Measurements from ENCODE around the gene ZNF296. TPM values are rescaled to one million over a fixed set of nuclear protein-coding genes. Genes with fewer than 3 reads are reported as not detected.

ZNF296 gene
- total RNA-seq, 1 donor from 2014 or later: not detected

GRCh38 chr19:45097776-45098520, 21.7 kb upstream of the ZNF296 start:
- Histone ChIP-seq H3K9ac (ENCODE audit: low read depth in 1 of 3, low read length in 3 of 3) (peak overlapping the region; percentile 58 to 83 (median 60)), H3K27me3 (ENCODE audit: control insufficient read depth in 3 of 3, insufficient read depth in 3 of 3, low read length in 3 of 3) (no peaks in the 10 kb centered on the region), H3K36me3 (ENCODE audit: control insufficient read depth in 3 of 3, insufficient read depth in 3 of 3, low read length in 3 of 3) (no peaks in the 10 kb centered on the region), H3K4me3 (ENCODE audit: low read length in 3 of 3) (peak overlapping the region; percentile 38 to 65 (median 64)), H3K4me1 (ENCODE audit: control insufficient read depth in 3 of 3, insufficient read depth in 3 of 3, low read length in 3 of 3) (peaks cover 86 to 95% (median 91%) of the 10 kb centered on the region in 3 donors), H3K9me3 (ENCODE audit: control insufficient read depth in 3 of 3, low read length in 3 of 3) (no peaks in the 10 kb centered on the region), H3K27ac (ENCODE audit: low read depth, low read length) (peak overlapping the region; percentile 83)

- H3K4me3 ChIP-seq (ENCODE audit: low read length in 3 of 3): peak overlapping the region in 2 of 3 donors; percentile 13 to 64
- peak overlapping the region; percentile 83 for H3K27ac ChIP-seq (ENCODE audit: low read depth, low read length)
- H3K9me3 ChIP-seq (ENCODE audit: control insufficient read depth in 3 of 3, low read length in 3 of 3): no peaks in the 10 kb centered on the region
- H3K36me3 ChIP-seq (ENCODE audit: control insufficient read depth in 3 of 3, insufficient read depth in 3 of 3, low read length in 3 of 3): no peaks in the 10 kb centered on the region
- H3K27me3 ChIP-seq (ENCODE audit: control insufficient read depth in 3 of 3, insufficient read depth in 3 of 3, low read length in 3 of 3): no peaks in the 10 kb centered on the region
- H3K9ac ChIP-seq (ENCODE audit: low read depth in 1 of 3, low read length in 3 of 3): peak overlapping the region; percentile 58 to 83 (median 60)
- H3K4me1 ChIP-seq (ENCODE audit: control insufficient read depth in 3 of 3, insufficient read depth in 3 of 3, low read length in 3 of 3): peaks cover 81 to 90% (median 86%) of the 10 kb centered on the region in 3 donors
These were observed 21.1 kb upstream of the ZNF296 start for GRCh38 chr19:45097450-45097775.

GRCh38 chr19:45096700-45097099, 20.4 kb upstream of the ZNF296 start:
- Histone ChIP-seq H3K27ac (ENCODE audit: low read depth, low read length) (peak overlapping the region; percentile 83), H3K36me3 (ENCODE audit: control insufficient read depth in 3 of 3, insufficient read depth in 3 of 3, low read length in 3 of 3) (no peaks in the 10 kb centered on the region), H3K4me1 (ENCODE audit: control insufficient read depth in 3 of 3, insufficient read depth in 3 of 3, low read length in 3 of 3) (peaks cover 81 to 82% (median 82%) of the 10 kb centered on the region in 3 donors), H3K9ac (ENCODE audit: low read depth in 1 of 3, low read length in 3 of 3) (peak overlapping the region in 2 of 3 donors; percentile 30 to 83), H3K9me3 (ENCODE audit: control insufficient read depth in 3 of 3, low read length in 3 of 3) (no peaks in the 10 kb centered on the region), H3K4me3 (ENCODE audit: low read length in 3 of 3) (no peak overlapping the region), H3K27me3 (ENCODE audit: control insufficient read depth in 3 of 3, insufficient read depth in 3 of 3, low read length in 3 of 3) (no peaks in the 10 kb centered on the region)

- peaks cover 81% of the 10 kb centered on the region in 3 donors for H3K4me1 ChIP-seq (ENCODE audit: control insufficient read depth in 3 of 3, insufficient read depth in 3 of 3, low read length in 3 of 3)
- H3K27ac ChIP-seq (ENCODE audit: low read depth, low read length): peak overlapping the region; percentile 3
- H3K27me3 ChIP-seq (ENCODE audit: control insufficient read depth in 3 of 3, insufficient read depth in 3 of 3, low read length in 3 of 3): no peaks in the 10 kb centered on the region
- peak overlapping the region in 1 of 3 donors; percentile 13 for H3K4me3 ChIP-seq (ENCODE audit: low read length in 3 of 3)
- peak overlapping the region in 2 of 3 donors; percentile 39 to 83 for H3K9ac ChIP-seq (ENCODE audit: low read depth in 1 of 3, low read length in 3 of 3)
- peaks cover 0 to 1% (median 0%) of the 10 kb centered on the region in 3 donors for H3K36me3 ChIP-seq (ENCODE audit: control insufficient read depth in 3 of 3, insufficient read depth in 3 of 3, low read length in 3 of 3)
- H3K9me3 ChIP-seq (ENCODE audit: control insufficient read depth in 3 of 3, low read length in 3 of 3): no peaks in the 10 kb centered on the region
These were observed 19.5 kb upstream of the ZNF296 start for GRCh38 chr19:45095496-45096413.

GRCh38 chr19:45094707-45095106, 18.4 kb upstream of the ZNF296 start:
- peak overlapping the region; percentile 27 to 90 (median 35) for H3K4me3 ChIP-seq (ENCODE audit: low read length in 3 of 3)
- peaks cover 2 to 11% (median 6%) of the 10 kb centered on the region in 3 donors for H3K36me3 ChIP-seq (ENCODE audit: control insufficient read depth in 3 of 3, insufficient read depth in 3 of 3, low read length in 3 of 3)
- H3K9me3 ChIP-seq (ENCODE audit: control insufficient read depth in 3 of 3, low read length in 3 of 3): no peaks in the 10 kb centered on the region
- H3K4me1 ChIP-seq (ENCODE audit: control insufficient read depth in 3 of 3, insufficient read depth in 3 of 3, low read length in 3 of 3): peaks cover 72 to 79% (median 72%) of the 10 kb centered on the region in 3 donors
- H3K9ac ChIP-seq (ENCODE audit: low read depth in 1 of 3, low read length in 3 of 3): peak overlapping the region; percentile 47 to 96 (median 91)
- no peaks in the 10 kb centered on the region for H3K27me3 ChIP-seq (ENCODE audit: control insufficient read depth in 3 of 3, insufficient read depth in 3 of 3, low read length in 3 of 3)
- H3K27ac ChIP-seq (ENCODE audit: low read depth, low read length): no peak overlapping the region

GRCh38 chr19:45094137-45094536, 17.9 kb upstream of the ZNF296 start:
- Histone ChIP-seq H3K4me3 (ENCODE audit: low read length in 3 of 3) (peak overlapping the region; percentile 78 to 91 (median 90)), H3K9me3 (ENCODE audit: control insufficient read depth in 3 of 3, low read length in 3 of 3) (no peaks in the 10 kb centered on the region), H3K27ac (ENCODE audit: low read depth, low read length) (no peak overlapping the region), H3K27me3 (ENCODE audit: control insufficient read depth in 3 of 3, insufficient read depth in 3 of 3, low read length in 3 of 3) (no peaks in the 10 kb centered on the region), H3K4me1 (ENCODE audit: control insufficient read depth in 3 of 3, insufficient read depth in 3 of 3, low read length in 3 of 3) (peaks cover 66 to 74% (median 66%) of the 10 kb centered on the region in 3 donors), H3K36me3 (ENCODE audit: control insufficient read depth in 3 of 3, insufficient read depth in 3 of 3, low read length in 3 of 3) (peaks cover 2 to 11% (median 6%) of the 10 kb centered on the region in 3 donors), H3K9ac (ENCODE audit: low read depth in 1 of 3, low read length in 3 of 3) (peak overlapping the region; percentile 91 to 96 (median 94))

GRCh38 chr19:45092747-45093678, 16.7 kb upstream of the ZNF296 start, which contains the start of gene PPP1R37:
Gene PPP1R37 (plus strand): TSS chr19:45093179. CDS start chr19:45093326, 147 bp downstream.
- H3K27me3 ChIP-seq (ENCODE audit: control insufficient read depth in 3 of 3, insufficient read depth in 3 of 3, low read length in 3 of 3): no peaks in the 10 kb centered on the region
- H3K9me3 ChIP-seq (ENCODE audit: control insufficient read depth in 3 of 3, low read length in 3 of 3): no peaks in the 10 kb centered on the region
- H3K27ac ChIP-seq (ENCODE audit: low read depth, low read length): peak within 1 kb of the TSS; percentile 95
- H3K36me3 ChIP-seq (ENCODE audit: control insufficient read depth in 3 of 3, insufficient read depth in 3 of 3, low read length in 3 of 3): peaks cover 4 to 11% (median 8%) of the 10 kb centered on the region in 3 donors
- H3K4me3 ChIP-seq (ENCODE audit: low read length in 3 of 3): peak within 1 kb of the TSS; percentile 78 to 91 (median 90)
- H3K9ac ChIP-seq (ENCODE audit: low read depth in 1 of 3, low read length in 3 of 3): peak within 1 kb of the TSS; percentile 91 to 96 (median 94)
- peaks cover 55 to 63% (median 55%) of the 10 kb centered on the region in 3 donors for H3K4me1 ChIP-seq (ENCODE audit: control insufficient read depth in 3 of 3, insufficient read depth in 3 of 3, low read length in 3 of 3)

- Histone ChIP-seq H3K4me3 (ENCODE audit: low read length in 3 of 3) (peak overlapping the region; percentile 78 to 91 (median 90)), H3K27ac (ENCODE audit: low read depth, low read length) (peak overlapping the region; percentile 95), H3K9ac (ENCODE audit: low read depth in 1 of 3, low read length in 3 of 3) (peak overlapping the region; percentile 76 to 96 (median 91)), H3K4me1 (ENCODE audit: control insufficient read depth in 3 of 3, insufficient read depth in 3 of 3, low read length in 3 of 3) (peaks cover 38 to 45% (median 38%) of the 10 kb centered on the region in 3 donors), H3K36me3 (ENCODE audit: control insufficient read depth in 3 of 3, insufficient read depth in 3 of 3, low read length in 3 of 3) (peaks cover 7 to 14% (median 8%) of the 10 kb centered on the region in 3 donors), H3K27me3 (ENCODE audit: control insufficient read depth in 3 of 3, insufficient read depth in 3 of 3, low read length in 3 of 3) (no peaks in the 10 kb centered on the region), H3K9me3 (ENCODE audit: control insufficient read depth in 3 of 3, low read length in 3 of 3) (no peaks in the 10 kb centered on the region)
These were observed 15.0 kb upstream of the ZNF296 start for GRCh38 chr19:45091031-45091923.
